Fibroblast of skin of right quadriceps (primary cell): ENCODE results near the gene TANGO2.

Source experiments
- DNase-seq: peaks from one replicate; pipeline ENCODE4 v3.0.0-alpha.2; 2013

TANGO2 gene

DNA sequence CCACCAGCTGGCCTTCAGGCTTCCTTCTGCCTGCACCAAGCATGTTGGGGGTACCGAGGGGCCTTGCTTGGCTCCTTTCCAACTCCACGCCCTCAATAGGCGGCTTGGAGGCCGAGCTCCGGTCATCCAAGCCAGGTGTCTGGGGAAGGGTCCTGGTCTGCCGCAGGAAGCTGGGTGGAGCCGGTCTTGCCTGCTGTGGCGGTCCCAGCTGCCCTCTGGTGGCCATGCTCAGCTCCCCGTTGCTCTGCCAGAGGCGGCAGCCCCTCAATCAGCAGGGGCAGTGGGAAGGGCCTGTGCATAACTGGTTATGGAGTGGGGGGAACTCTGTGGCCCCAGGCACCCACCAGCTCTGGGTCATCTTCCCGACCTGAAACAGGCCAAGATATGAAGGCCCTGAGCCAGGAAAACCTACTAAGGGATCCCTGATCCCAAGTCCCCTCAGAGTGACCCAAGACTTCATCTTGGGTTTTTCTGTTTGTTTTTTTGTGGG is 7.5 kb upstream of the TANGO2 start:
- peak; percentile 28 for DNase-seq

DNA sequence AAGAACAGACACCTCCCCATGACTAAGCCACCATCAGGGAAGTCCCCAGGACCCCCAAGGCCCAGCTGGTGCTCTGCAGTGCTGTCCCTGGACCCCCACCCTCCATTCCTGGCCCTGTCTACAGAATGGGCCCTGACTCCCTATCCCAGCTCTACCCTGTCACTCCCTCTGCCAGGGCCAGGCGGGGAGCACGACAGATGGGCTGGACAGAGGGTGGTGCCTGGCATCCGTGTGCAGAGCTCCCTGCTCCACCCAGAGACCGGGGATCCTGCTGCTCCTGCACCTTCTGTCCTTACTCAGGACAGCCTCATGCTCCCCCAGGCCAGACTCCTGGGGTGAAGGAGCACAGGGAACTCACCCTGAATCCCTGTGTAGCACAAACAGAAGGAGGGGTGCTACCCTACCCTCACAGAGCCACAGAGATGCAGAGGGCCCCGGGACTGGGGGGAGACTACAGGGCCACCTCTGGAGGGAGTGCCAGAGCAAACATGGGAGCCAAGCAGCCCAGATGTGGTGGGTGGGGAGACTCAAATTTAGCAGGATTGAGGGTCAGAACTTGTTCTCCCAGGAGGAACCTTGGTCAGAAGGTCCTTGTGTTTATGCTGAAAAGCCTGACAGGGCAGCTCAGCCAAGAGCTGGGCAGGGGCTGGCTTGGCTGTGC is 6.3 kb upstream of the TANGO2 start:
- no peak for DNase-seq

DNA sequence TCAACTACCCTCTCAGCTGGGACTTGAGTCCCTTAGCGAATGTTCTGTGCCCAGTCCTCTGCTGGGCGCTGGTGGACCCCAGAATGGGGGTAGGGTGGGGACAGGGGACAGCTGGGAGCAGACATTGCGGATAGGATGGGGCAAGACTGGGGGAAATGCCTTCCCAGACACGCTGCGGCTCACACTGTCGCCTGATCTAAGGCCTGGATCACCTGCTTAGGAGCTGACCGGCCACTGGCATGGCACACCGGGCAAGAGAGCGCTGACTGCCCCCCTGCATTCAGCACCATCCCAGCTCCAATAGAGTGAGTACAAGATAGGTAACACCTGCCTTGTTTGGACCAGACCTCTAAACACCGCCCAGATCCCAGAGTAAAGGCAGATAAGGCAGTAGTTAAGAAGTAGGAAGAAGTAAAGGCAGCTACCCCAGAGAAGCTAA is 5.7 kb upstream of the TANGO2 start:
- DNase-seq, result no peak

DNA sequence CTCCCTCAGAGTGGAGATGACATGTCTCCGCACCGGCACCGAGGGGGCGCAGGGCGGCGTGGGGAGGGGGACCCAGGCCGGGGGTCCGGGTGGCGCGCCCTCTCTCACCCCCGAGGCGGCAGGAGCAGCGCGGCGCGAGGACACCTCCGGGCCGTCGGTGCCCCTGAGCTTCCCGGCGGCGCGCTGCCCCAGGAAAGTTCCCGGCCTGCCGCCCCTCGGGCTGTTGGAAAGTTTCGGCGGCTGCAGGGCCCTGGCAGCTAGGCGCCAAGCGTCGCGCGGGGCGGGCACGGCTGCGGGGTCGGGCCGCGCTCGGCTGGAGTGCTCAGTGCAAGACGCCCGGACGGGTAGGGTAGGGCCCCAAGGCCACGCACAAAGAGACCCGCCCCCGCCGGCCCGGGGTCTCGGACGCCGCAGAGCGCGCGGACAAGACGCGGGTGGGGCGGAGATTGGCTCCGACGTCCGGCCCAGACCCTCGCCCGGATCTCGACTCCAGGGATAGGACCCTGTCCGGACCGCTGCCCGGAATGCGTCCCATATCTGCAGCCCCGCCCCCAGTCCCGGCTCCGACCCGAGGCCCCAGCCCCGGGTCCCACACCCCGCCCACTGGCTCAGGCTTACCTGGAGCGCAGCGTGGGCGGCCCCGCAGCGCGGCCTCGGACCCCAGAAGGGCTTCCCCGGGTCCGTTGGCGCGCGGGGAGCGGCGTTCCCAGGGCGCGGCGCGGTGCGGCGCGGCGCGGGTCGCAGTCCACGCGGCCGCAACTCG is 4.8 kb upstream of the TANGO2 start:
- no peak for DNase-seq

DNA sequence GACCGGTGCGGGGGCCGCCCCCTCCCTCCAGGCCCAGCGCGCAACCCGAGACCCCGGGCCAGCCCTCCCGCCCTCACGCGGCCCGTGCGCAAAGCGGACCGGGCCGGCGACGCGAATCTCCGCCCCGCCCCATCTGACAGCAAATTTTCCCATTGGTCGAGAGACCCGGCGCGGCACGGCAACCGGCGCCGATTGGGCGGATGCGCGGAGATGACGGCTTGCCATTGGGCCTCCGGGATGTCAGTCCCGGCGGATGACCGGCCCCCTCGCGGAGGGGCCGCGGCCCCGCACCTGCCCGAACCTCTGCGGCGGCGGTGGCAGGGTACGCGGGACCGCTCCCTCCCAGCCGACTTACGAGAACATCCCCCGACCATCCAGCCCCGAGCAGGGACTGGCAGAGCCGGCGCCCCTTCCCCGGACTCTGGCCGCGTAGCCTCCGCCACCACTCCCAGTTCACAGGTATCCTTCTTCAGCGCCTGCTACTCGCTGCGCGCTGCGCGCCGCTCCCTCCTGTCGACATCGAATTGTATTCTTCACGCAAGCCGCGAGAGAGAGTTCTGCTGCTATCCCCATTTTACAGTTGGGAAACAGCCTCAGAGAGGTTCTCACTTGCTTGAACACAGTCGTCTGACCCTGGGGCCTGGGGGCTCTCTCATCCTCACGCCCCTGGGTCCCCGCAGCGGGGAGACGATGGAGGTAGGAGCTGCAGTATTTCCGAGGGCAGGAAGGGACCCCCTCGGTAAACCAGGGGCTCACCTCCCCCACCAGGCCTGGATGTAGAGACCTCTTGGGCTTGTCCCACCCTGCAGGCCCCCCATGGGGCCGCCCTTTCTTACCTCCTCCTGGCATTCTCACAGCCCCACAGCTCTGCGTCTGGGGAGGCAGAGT is 3.9 kb upstream of the TANGO2 start, which contains the start of gene ARVCF:
ARVCF (minus strand) TSS at position 90 of the 888 bp plus-strand sequence. CDS start 26,029 bp downstream, outside the sequence.
- peak; percentile 86 for DNase-seq

DNA sequence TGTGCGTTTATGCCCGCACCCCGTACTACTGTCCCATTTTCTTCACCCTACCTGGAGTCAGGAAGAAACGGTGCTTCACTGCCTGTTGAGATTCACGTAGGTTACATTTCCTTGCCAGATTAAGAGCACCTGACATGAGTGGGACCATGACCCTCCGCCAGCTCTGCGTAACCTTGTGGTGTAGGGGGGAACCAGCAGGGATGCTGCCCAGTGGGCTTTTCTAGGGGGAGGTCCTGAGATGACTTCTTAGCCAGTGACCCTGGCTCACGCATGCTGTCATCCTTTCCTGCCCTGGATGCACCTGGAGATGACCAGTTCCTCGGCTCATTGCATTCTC is 3.3 kb upstream of the TANGO2 start:
- no peak for DNase-seq

DNA sequence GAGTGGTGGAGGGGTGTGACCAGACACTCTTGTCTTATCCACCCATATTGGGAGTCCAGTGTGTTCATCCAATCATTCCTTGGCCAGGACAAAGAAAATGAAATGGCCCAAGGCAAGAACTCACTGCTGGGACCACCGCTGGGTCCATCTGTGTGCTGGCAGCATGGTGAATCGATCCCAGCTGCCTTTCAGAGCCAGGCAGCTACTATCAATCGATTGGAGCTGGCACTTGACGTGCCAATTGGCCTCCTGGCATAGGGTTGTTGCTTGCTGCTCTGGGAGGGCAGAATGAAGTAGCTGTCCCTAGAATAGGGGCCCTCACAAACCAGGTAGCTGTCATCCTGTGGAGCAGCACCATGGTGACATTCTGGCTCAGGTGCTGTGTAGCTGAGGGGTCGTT is 2.9 kb upstream of the TANGO2 start:
- DNase-seq, result no peak

DNA sequence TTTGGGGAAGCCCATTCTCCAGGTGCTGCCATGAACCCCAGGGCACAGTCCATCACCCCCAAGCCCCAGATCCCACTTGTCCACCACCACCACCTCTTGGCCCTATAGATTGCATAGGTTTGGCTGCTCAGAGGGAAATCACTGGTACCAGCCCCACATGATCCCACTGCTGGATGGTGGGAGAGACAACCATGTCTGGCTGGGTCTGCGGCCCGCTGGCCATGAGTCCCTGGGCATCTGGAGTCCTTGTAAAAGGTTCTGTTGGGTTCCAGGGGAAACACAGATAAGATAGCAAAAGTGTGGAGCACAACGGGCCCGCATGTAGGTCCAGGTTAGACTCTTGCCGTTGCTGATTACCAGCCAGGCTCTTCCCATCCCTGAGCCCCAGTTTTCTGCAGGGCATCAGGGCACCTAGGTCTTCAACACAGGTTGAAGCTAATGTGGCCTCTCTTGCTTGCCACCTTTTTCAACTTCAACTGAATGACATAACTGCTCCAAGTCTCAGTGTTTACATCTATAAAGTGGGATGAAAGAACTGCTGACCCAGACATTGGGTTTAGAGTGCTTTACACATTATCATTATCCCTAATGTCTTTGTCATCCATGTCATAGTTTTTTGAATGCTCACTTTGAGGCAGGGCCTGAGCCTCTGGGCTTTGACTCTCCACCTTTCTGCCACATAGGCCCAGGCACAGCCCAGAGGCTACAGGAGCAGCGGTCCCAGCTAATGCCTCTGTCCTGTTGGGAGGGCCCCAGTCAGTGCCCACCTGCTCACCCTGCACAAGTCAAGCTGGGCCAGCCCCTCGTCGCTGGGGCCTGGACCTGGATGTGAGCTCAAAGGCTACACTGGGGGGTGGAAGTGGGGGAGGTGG is 1.0 kb upstream of the TANGO2 start:
- DNase-seq, result no peak

DNA sequence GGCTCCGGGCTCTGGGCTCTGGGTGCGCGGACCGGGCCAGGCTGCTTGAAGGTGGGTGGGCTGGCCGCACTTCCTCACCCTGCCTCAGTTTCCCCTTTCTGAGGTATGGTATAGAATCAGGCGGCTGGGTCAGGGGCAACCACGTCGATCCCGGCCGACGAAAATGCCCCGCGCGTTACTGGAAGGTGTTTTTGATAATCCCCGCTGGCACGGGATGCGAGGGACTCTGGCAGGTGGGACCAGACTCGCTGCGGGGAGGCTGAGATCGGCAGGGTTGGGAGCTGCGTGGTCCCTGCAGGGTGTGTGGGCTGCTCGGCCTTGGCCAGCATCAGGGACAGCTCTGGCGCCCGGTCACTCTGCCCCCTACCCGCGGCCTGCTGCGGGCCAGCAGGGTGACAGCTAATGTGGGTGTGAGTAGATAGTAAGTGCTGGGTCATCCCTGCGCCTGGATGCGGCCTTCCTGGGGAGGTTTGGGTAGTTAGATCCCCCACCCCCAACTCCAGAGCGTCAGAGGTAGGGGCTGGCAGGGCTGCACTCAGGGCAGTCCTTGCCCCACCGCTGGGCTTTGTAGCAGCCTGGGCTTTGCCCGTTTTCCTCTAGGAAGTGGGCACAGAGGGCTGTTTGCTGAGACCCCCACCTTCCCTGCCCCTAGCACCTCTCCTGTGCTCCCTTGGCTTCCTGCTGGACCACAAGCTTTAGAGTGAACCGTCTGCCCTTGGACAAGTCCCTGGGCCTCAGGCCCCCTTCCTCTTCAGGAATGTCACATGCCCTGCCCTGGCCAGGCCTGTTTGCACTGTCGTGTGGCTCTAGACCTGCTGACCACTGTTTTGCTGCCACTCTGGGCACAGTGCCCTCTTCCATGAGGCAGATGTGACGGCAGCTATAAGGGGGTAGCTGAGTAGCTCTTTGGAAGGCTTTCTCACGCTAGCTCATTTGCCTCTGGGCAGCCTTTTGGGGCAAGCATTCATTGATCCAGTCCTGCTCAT is 579 bp downstream of the TANGO2 start:
- no peak for DNase-seq

DNA sequence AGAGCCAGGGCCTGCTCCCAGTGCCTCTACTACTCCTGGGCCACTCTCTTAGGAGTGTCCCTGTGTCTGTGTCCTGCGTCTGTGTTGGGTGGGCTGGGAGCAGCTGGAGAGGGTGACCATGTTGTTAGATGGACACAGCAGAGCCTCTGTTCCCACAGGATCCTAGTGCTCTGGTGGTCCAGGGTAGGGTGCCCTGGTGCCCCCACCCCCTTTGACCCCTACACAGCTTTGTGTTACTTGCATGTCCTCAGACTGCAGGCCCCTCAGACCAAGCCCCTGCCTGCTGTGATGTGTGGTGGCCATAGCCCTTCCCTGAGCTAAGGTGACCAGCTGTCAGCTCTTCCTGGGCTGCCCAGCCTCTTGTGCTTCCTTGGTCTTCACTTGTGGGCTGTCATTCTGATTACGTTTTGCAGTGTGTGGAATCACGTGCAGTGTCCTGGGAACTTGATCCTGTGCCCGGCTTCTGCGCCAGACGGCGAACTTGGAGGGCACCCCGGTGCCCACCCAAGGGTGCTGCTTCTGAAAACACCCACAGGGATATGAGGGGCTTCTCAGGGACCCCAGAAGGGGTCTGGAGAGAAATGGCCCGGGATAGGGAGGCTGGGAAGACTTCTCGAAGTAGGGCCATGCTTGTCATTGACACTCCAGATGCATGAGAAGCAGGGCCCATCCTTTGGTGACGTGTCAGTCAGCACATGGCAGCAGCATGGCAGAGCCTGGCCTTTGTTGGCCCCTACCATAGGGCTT is 1.5 kb downstream of the TANGO2 start:
- DNase-seq, result no peak

DNA sequence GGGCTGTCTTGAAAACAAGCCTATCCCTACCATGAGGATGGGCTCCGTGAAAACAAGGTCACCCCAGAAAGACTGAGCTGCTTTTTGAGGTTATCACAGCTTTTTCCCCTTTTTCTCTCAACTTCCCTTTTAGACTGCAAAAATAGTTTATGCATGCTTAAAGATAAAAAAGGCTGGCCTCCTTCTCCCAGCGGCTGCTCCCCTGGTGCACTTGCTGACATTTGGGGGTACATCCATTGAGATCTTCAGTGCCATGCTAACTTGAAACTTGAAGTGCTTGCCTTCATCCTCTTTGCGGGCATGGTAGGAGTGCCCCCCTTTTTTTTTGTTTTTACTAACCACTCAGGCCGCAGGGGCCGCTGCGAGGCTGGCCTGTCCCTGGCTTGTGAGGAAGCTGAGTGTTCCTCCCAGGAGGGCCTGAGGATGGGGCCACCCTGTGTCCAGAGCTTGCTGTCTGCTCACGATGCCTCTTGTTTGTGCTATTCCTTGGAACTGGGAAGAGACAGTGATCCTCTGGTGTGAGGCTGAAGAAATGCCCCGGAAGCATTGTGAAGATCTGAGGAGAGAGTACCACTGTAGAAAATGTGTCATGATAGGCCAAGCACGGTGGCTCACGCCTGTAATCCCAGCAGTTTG is 2.2 kb downstream of the TANGO2 start:
- no peak for DNase-seq

DNA sequence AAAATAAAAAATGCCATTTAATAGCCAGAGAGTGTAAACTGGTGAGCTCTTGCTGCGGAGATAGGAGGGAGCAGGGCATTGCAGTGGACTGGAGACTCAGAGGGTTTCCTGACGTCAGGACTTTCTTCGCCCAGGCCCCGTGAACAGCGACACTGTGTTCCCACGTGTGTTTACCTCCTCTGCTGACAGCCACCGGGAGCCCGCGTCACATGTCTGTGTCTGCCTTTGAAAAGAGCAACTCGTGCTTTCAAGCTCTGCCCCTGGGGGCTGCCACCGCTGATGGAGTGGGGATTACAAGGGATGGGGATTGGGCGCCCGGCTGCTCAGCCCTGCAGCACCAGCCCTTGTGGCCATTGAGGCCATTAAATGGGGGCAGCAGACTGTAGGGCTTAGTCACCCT is 3.3 kb downstream of the TANGO2 start:
- no peak for DNase-seq

DNA sequence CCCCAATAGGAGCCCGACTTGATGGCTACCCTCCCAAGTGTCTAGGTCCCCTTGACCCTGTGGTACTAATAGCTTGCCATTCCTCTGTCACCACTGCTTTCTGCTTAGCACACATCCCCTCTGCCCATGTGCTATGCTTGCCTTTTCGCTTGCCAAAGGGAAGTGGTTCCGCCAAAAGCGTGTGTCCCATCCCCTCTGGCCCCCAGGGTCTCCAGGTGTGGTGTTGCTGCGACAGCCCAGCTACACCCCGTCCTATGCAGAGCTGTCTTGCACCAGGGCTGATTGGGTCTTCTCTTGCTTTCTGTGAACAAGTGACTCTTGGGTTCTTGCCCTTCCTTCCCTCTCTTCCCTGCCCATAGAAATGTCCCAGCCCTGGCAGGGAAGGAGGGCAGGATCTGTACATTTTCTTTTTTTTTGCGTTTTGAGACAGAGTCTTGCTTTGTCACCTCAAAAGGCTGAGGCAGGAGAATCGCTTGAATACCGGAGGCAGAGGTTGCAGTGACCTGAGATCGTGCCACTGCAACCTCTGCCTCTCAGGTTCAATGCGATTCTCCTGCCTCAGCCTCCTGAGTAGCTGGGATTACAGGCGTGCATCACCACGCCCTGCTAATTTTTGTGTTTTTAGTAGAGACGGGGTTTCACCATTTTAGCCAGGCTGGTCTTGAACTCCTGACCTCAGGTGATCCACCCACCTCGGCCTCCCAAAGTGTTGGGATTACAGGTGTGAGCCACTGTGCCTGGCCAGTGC is 3.9 kb downstream of the TANGO2 start:
- no peak for DNase-seq

DNA sequence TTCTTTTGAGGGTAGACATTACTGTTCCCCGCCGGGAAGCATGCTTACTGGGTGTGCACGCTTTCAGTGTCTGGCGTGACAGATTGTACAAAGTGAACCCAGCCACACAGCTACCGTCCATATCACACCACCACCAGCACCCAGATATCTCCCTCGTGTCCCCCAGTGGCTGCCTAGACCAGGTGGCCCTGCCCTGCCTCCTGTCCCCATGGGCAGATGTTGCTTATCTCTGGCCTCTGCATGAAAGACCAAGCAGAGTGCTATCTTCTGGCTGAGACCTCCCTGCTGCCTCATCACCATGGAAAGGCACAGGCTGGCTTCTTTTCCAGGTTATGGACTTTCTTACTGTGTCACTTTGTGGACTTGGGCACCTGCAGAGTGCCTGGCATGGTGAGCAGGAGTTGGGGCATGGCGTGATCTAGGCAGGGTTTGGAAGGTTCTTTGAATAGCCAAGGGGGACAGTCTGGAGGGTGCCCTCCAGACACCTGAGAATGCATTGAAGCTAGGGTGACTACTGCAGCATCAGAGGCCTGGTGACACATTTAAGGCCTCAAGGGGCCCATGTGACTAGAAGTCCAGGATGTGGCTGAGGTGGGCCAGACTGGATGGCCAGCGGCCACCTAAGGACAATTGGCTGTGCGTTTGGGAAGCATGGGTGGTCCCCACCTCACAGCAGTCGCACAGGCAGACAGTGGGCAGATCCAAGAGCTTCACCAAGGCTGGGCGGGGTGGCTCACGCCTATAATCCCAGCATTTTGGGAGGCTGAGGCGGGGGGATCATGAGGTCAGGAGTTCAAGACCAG is 4.7 kb downstream of the TANGO2 start:
- DNase-seq, result no peak

DNA sequence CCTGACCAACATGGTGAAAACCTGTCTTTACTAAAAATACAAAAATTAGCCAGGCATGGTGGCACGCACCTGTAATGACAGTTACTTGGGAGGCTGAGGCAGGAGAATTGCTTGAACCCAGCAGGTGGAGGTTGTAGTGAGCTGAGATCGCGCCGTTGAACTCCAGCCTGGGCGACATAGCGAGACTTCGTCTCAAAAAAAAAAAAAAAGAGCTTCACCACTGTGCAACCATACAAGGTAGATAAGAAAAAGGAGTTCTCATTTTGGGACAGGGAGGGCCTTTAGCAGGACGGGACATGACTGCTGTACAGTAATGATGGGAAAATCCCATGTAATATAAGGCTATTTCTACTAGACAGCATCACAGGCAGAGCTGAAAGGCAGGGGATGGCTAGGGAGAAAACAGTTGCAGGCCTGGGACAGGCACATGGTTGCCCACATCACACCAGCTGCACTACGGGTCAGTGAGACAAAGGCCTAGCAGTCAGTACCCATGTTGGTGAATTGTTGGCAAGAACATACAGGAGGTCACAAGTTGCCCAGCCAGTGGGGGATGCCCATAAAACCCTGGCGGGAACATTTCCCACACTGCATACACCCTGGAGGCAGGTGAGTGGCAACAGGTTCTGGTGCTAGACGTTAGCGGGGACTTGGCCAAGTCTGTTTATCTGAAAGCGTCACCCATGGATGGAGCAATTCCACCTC is 5.4 kb downstream of the TANGO2 start:
- no peak for DNase-seq

DNA sequence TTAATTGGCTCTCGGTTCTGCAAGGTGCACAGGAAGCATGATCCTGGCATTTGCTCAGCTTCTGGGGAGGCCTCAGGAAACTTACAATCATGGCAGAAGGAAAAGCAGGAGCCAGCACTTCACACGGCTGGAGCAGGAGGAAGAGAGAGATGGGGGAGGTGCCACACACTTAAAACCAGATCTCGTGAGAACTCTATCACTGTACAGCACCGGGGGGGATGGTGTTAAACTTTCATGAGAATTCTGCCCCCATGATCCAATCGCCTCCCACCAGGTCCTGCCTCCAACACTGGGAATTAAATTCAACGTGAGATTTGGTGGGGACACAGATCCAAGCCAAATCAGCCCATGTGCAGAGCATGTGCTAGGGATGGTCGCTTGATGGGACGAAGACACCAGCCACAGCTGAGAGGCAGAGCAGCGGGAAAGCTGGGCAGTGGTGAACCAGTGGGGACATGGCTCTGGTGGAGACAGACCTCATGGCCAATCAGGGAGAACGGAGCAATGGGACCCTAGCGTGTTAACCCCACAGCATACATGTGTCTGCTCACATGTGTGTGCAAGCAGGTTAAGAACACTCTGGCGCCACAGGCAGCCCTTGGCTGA is 6.2 kb downstream of the TANGO2 start:
- no peak for DNase-seq
